Stimulated activated CD4-positive, alpha-beta T cell treated with anti-CD3 and anti-CD28 coated beads, Interleukin-4, amount 100 ng/mL, for 4 hours (primary cell): ENCODE data around the gene CAPN5.
"Not testable (repeated sequence)": the region's sequence is repeated elsewhere in the genome, so short reads cannot be mapped to it uniquely, and the experiment has no call there.

Experiments used
- DNase-seq, 2 experiments: peaks; one replicate each; pipeline ENCODE4 v3.0.0-alpha.2; 2020

CAPN5 gene

DNA sequence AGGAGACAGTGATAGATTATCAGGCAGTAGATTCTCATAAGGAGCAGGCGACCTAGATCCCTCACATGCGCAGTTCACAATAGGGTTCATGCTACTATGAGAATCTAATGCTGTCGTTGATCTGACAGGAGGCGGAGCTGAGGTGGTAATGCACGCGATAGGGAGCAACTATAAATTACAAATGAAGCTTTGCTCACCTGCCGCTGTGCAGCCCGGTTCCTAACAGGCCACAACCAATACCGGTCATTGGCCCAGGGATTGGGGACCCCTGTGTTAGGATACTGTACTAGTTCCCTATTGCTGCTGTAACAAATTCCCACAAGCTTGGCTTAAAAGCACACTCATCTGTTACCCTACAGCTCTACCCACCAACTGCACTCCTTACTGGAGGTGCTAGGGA lies 21.9 kb upstream of the CAPN5 start:
- no peak for DNase-seq

DNA sequence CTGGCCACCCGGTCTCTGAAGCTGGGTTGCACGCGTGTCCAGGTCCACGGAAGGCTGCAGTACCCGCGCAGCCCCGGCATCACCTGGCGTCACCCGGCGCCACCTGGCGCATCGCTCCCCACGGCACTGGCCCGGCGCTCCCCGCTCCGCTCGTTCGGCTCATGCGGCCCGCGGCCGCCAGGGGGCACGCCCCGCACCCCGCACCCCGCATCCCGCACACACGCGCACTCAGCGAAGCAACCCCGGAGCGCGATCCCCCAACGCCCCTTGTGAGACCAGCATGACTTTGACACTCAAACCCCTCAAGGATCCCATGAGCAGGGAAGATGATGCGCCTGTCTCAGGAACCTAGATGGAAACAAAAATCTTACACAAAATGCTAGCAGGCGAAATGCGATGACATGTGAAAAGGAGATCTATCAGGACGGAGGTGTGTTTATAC lies 20.7 kb upstream of the CAPN5 start:
- peak; percentile 37 to 57 for DNase-seq

DNA sequence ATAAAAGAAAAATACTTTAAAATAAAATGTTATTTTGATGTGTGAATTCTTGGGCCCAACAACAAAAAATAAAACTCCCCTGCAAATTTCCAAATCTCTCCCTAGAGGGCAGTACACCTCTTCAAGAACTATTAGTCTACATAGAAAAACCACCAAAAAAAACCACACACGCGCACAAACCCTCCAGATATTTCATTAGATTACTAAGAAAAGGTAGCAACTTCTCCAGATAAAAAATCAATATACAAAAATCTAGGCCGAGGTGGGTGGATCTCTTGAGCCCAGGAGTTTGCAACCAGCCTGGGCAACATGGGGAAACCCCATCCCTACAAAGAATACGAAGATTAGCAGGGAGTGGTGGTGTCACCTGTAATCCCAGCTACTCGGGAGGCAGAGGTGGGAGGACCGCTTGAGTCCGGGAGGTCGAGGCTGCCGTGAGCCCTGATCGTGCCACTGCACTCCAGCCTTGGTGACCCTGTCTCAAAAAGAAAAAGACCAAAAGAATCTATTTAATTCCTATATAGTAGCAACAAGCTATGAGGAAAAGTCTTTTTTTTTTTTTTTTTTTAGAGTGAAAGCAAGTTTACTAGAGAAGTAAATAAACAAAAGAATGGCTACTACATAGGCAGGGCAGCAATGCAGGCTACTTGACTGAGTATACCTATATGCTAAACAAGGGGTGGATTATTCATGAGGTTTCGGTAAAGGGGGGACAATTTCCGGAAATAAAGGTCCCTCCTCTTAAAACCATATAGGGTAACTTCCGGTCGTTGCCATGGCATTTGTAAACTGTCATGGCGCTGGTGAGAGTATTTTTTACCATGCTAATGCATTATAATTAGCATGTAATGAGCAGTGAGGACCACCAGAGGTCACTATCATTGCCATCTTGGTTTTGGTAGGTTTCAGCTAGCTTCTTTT lies 19.5 kb upstream of the CAPN5 start:
- DNase-seq: peak; percentile 33 to 80

DNA sequence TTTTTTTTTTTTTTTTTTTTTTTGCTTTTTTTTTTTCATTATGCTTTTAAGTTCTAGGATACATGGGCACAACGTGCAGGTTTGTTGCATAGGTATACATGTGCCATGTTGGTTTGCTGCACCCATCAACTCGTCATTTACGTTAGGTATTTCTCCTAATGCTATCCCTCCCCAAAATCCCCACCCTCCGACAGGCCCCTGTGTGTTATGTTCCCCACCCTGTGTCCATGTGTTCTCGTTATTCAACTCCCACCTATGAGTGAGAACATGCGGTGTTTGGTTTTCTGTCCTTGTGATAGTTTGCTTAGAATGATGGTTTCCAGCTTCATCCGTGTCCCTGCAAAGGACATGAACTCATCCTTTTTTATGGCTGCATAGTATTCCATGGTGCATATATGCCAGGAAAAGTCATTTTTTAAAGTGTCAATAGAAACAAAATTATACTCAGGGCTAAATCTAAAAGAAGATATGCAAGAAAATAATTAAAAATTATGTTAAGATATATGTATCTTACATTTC lies 18.8 kb upstream of the CAPN5 start:
- not testable (repeated sequence) for DNase-seq

DNA sequence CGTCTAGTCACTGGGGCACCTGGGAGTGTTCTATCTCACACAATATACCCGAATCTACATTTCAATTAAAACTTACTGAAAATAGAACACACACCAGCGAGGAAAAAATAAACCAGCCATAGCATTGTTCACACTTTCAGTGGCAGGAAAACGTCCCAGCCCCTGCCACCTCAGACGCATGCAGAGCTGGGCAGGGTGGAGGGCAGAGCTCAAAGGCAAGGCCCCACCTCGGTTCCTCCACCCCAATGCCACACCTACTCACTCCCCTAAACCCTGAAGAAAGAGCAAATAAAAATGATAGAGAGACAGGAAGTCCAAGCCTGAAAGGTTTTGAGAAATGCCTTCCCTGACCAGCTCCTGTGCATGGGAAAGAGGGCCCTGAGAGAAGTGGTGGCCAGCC lies 17.7 kb upstream of the CAPN5 start:
- DNase-seq: no peak

DNA sequence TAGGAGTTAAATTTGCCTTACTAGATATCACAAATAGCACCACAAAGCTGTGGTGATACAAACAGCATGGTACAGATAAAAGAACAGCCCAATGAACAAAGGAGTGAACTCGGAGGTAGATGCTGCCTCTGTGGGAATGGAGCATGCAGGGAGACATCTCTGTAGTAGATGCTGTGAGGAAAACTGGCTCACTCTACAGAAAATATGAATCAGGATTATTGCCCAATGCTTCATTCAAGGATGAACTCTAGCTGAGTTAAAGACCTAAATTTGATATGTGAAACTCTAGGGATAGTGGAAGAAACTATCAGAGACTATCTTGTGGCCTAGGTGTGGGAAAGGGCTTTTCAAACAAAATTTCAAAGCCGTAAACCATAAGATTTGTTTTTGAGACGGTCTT lies 15.3 kb upstream of the CAPN5 start:
- DNase-seq: no peak

DNA sequence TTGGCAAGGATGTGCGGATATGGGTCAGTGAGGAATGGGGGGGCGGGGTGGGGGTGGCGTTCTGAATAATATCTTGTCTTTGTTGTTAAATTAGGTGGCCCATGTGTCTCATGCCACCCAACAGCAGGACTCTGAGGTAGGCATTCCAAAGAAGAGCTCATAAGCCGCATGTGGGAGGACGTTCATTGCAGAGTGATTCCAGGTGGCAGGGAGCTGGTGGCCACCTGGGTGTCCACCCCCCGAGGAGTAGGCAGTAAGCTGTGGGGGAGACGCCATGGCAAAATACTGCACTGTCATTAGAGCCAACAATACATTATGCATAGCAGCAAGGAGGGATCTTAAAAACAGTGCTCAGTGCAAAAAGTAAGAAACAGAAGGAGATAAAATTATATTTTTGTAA lies 14.3 kb upstream of the CAPN5 start:
- DNase-seq: no peak

DNA sequence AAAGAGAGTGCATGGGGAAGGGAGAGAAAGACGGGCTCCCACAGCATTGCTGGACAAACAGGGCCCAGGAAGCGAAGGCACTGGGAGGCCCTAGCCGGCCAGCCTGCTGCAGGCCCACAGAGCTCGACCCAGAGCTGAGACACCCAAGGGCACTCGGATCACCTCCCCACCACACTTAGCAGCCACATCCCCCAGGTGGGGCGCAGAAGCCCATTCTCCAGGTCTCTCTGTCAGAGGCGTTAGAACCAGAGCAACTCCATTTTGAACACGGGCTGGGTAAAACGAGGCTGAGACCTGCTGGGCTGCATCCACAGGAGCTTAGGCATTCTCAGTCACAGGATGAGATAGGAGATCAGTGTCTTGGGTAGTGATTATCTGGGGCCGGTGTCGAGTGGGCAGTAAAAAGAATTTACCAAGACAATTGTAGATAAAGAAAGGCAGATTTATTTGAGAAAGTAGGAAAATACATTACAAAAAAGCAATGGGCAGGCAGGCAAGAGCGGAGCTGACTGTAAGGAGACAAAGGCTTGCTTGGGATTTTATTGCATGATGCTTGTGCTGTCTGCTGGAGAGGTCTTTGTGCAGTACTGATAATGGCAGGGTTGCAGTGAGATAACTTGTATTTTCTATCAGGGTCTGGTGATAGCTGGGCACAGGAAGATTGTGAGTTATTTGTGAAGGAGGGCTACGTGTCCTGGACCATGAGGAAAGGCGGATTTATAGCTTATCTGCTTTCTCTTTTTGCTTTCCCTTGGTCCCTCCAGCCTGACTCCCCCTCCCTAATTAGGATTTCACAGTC lies 13.4 kb upstream of the CAPN5 start:
- no peak for DNase-seq

DNA sequence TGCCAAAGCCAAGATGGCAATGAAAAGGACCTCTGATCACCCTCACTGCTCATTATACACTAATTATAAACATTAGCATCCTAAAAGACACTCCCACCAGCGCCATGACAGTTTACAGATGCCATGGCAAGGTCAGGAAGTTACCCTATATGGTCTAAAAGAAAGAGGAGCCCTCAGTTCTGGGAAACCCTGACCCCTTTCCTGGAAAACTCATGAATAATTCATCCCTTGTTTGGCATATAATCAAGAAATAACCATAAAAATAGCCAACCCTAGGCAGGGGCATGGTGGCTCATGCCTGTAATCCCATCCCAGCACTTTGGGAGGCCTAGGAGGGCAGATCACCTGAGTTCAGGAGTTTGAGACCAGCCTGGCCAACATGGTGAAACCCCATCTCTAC lies 12.7 kb upstream of the CAPN5 start:
- no peak for DNase-seq

DNA sequence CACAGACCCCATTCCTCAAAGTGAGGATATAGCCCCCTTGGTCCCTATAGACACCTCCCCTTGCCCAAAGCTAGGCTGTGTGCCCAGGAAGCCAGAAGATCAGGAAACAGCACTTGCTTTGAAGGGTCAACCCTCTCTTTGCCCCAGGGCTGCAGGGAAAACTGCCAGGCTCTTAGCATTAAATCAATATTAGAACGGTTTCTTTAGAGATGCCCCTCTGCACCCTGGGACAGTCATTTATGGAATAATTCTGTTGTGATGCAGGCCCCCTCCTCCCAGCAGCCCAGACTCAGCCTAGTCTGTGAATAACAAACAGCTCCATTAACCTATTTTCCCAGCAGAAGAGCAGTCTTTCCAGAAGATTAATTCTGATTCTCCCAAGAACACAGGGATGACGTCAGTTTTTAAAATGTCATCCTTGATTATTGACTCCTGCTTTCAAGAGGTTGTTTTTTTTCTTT lies 11.6 kb upstream of the CAPN5 start:
- DNase-seq: no peak

DNA sequence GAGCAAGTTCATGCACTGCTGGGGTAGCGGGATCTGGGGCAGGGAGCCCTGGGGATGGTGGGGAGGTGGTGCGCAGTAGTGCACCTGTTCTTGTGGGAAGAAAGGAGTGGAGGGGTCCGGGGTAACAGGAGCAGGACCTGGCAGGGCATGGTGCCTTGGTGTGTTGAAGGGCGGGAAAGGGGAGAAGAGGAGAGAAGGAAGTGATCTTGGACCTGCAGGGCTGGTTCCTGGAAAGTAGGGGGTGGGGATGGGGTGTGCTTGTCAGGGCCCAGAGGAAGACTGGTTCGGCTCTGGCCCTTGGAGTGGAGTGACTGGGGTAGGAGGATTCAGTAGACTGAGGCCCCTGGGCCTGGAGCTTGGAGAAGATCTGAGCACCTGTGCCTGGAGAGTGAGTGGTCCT lies 10.9 kb upstream of the CAPN5 start:
- no peak for DNase-seq

DNA sequence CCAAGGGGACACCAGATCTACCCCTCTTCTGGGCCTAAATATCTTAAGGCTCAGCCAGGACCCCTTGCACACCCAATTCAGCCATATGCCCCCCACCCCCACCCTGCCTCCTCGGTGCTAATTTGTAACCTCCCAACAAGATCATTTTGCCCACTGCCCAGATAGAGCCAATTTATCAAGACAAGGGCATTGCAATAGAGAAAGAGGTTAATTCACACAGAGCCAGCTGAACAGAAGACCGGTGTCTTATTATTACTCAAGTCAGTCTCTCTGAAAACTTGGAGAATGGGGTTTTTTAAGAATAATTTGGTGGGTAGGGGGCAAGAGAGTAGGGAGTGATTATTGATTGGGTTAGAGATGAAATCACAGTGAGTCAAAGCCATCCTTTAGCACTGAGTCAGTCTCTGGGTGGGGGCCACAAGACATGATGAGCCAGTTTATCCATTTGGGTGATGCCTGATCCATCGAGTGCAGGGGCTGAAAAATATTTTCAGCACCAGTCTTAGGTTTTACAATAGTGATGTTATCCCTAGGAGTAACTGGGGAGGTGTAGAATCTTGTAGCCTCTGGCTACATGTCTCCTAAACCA lies 9.9 kb upstream of the CAPN5 start:
- DNase-seq: no peak

DNA sequence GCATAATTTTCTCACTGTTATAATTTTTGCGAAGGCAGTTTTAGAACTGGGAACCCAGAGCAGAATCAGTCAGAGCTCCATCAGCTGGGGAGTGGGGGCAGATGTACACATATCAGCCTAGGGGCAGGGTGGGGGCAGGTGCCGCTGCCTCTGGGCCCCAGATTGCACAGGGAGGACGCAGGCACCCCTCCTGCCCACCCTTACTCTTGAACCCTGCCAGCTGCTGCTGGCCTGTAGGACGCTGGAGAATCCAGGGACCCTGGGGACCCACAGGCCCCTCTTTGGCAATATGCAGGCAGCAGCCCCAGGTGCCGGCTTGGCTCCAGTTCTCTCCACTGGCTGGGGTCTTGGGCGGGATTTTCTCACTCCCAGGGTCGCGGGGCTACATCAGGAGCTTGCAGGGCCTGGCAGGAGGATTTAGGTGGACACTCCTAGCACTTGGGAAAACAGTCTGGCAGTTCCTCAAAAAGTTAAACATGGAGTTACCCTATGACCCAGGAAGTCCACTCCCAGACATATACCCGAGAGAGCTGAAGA lies 8.8 kb upstream of the CAPN5 start:
- no peak for DNase-seq

DNA sequence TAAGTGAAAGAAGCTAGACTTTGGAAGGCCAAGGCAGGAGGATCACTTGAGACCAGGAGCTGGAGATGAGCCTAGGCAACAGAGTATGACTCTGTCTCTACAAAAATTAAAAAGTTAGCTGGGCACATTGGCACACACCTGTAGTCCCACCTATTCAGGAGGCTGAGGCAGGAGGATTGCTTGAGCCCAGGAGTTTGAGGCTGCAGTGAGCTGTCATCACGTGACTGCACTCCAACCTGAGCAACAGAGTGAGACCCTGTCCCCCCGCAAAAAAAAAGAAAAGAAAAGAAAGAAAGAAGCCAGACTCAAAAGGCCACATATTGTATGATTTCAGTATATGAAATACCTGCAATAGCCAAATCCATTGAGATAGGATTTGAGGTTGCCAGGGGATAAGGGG lies 7.9 kb upstream of the CAPN5 start:
- no peak for DNase-seq

DNA sequence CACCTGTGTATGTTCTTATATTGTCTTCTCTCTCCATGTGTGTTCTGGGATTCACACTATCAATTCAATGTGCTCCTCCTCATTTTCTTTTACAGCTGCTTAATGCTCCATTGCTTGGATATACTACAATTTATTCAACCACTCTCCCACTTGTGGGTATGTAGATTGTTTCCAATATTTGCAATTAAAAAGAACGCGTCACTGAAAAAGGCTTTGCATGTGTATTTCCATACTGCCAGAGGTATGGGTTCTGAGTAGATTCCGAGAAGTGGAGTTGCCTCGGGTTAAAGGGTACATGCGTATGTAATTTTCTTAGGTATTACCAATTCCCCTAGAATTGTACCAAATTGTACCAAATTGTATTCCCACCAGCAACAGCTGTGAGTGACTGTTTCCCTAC lies 7.0 kb upstream of the CAPN5 start:
- DNase-seq: no peak

DNA sequence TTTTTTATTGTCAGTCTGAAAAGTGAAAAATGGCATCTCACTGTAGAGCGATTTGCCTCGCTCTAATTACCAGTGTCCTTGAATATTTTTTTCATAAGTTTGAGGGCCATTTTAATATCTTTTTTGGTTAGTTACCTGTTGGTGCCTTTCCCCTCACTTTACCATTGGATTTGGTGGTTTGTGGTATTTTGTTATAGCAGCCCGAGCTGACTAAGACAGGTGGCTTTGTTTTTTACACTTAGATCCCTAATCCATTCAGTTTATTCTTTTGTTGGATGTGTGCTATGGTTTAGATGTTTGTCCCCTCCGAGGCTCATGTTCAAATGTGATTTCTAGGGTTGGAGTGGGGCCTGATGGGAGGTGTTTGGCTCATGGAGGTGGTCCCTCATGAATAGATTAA lies 6.5 kb upstream of the CAPN5 start:
- no peak for DNase-seq

DNA sequence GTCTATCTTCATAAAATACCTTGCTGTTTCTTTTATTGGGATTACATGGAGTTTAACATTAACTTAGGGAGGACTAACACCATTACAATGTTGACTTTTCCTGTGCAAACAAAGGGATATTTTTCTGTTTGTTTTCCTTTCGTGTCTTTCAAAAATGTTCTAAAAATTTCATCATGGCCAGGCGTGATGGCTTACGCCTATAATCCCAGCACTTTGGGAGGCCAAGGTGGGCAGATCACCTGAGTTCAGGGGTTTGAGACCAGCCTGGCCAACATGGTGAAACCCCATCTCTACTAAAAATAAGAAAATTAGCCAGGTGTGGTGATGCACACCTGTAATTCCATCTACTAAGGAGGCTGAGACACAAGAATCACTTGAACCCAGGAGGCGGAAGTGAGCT lies 5.5 kb upstream of the CAPN5 start:
- DNase-seq: not testable (repeated sequence)

DNA sequence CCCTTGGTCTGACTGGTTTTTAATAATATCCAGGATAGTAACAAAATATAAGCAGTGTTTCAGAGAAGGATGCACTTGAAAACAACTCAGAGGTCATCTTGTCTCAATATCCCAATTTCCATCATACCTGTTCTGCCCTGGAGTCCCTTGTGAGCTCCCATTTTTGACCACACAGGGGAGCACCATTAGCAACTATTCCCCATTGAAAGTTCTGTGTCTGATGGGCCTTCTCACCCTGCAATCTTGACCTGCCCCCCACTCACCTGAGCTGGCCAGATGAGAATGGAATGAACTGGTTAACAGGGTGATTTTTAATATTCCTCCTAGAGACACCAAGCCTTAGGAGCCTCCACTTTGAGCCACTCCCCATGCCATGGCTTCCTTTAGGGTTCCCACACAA lies 3.8 kb upstream of the CAPN5 start:
- DNase-seq: no peak

DNA sequence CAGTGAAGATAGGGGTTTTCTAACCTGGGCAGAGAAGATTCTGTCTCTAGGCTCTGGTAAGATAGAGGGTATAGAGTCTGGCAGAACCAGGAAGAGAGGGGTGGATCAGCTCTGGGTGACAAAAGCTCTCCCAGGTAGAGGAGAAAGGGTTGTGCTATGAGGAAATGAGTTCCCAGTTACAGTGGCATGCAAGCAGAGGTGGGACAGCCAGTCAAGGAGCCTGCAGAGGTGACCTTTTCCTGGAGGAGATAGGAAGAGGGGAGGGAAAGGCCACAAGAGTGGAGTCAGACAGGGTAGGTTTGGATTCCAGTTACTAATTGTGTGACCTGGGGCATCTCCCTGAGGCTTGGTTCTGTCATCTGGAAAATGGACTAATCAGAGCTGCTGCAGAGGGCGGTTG lies 3.4 kb upstream of the CAPN5 start:
- DNase-seq: no peak

DNA sequence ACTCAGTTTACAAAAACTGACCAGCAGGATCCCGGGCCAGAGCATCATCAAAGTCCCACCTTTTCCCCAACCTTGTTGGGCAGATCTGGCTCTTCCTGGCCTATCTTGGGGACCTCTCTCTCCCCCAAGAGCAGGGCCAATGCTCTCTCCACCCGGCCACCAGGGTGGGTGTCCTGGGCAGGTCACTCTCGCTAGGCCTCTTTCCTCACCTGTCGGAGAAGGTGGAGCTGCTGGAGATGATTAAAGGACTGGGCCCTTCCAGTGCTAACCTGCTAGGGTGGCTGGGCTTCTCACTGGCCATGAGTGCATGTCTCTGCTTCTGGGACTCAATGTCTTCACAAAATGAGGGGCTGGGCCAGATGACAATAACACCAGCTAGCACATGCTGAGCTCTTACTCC lies 2.9 kb upstream of the CAPN5 start:
- DNase-seq: no peak

DNA sequence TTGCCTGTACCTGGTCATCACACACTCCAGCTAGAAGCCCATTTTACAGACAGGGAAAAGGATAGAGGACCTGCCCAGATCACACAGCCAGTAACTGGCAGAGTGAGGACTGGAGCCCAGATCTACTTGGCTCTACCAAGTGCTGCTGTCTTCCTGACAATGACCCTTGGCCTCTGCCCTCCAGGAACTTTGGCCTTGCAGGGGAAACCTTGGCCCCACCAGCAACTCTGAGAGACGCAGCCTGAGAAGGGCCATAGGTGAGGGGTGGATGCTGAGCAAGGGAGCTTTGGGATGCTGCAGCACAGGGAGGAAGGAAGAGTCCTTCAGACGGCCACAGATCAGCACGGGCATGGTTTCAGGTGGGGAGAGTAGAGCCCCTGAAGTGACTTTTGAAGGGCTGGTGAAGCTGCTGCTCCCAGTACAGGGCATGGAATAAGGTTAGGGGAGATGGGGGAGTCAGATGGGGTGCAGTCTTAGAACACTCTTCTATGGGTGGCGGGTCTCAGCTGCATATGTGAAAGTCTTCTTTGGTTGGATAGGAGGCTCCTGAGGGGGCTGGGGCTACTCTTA lies 2.0 kb upstream of the CAPN5 start:
- DNase-seq: no peak

DNA sequence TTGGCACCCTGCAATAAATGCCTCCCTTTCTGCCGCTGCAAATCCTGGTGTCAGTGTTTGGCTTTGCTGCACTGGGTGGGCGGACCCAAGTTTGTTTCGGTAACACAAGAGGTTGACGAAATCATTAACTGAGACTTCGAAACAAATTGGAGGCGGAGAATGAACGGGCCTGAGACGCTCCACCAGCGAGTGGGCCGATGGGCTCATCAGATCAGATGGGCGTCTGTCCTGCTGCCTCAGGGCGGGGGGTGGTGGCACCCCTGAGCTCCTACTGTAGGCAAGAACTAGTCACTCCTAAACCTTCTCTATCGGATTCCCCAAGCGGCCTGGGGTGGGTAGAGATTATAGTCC lies 918 bp upstream of the CAPN5 start:
- peak in 1 of 2 experiments; percentile 14 for DNase-seq
